ENCODE results near the gene CACHD1. TPM values are rescaled to one million over a fixed set of nuclear protein-coding genes. Genes with fewer than 3 reads are reported as not detected.
A peak's percentile ranks its signal among the peaks of the same experiment; 100 is the strongest.

CACHD1 gene
- total RNA-seq, 1 experiment from 2014 or later, result 16.6 TPM

DNA sequence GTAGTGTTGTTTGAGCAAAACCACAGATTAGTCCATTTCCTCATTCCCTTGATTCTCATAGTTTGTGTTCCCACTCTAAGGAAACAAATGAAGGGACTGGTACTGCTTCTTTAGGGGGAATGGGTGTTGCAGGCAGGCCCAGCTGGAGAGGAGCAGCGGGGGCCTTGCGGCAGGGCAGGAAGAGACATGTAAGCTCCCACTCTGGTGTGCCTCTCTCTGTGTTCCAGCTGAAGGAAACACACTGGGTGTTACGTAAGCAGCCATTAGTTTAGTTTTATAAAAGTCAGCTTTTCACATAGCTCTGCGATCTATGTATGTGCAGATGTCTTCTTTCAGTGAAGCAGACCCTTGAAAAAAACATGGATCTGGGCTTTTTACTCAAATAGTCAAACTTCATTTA lies 99.5 kb downstream of the CACHD1 start:
- H3K9me3 ChIP-seq, result no peaks in the 10 kb centered on the region
- Mint-ChIP-seq H3K27ac (ENCODE audit: unreplicated experiment) (no peak overlapping the region), H3K27me3 (ENCODE audit: insufficient read depth, unreplicated experiment) (no peaks in the 10 kb centered on the region), H3K4me1 (ENCODE audit: low read depth, unreplicated experiment) (peaks cover 26% of the 10 kb centered on the region), H3K4me3 (ENCODE audit: unreplicated experiment) (no peak overlapping the region), H3K9me3 (ENCODE audit: unreplicated experiment) (no peaks in the 10 kb centered on the region), H3K36me3 (ENCODE audit: insufficient read depth, unreplicated experiment) (peaks cover 8% of the 10 kb centered on the region)
- no peaks in the 10 kb centered on the region for H3K36me3 ChIP-seq (ENCODE audit: control insufficient read depth, insufficient read depth, low read length)
- POLR2A ChIA-PET, result no interaction called here
- H3K4me3 ChIP-seq (ENCODE audit: low read depth, low read length), result no peak overlapping the region
- BruUV-seq (replicated peaks), result no TSS peak
- H3K4me1 ChIP-seq, result peaks cover 16% of the 10 kb centered on the region
- intact Hi-C loops (cut with micrococcal nuclease; ENCODE audit: unreplicated experiment), result loop anchor here (10.0 kb wide), 1 partner anchor 85 kb away; no protein-coding TSS in a partner anchor
- DNase-seq, result no peak
- CTCF ChIA-PET, result no interaction called here
- no peaks in the 10 kb centered on the region for H3K27me3 ChIP-seq (replicated peaks; ENCODE audit: control insufficient read depth, insufficient read depth, low read length)
- TF ChIP-seq, protein P1, sequence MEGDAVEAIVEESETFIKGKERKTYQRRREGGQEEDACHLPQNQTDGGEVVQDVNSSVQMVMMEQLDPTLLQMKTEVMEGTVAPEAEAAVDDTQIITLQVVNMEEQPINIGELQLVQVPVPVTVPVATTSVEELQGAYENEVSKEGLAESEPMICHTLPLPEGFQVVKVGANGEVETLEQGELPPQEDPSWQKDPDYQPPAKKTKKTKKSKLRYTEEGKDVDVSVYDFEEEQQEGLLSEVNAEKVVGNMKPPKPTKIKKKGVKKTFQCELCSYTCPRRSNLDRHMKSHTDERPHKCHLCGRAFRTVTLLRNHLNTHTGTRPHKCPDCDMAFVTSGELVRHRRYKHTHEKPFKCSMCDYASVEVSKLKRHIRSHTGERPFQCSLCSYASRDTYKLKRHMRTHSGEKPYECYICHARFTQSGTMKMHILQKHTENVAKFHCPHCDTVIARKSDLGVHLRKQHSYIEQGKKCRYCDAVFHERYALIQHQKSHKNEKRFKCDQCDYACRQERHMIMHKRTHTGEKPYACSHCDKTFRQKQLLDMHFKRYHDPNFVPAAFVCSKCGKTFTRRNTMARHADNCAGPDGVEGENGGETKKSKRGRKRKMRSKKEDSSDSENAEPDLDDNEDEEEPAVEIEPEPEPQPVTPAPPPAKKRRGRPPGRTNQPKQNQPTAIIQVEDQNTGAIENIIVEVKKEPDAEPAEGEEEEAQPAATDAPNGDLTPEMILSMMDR (IDR thresholded peaks at IDR 0.05; ENCODE audit: insufficient read depth in 1 of 2, low read depth in 1 of 2, low read length in 1 of 2, severe bottlenecking in 1 of 2, unreplicated experiment in 1 of 2), result no peak

DNA sequence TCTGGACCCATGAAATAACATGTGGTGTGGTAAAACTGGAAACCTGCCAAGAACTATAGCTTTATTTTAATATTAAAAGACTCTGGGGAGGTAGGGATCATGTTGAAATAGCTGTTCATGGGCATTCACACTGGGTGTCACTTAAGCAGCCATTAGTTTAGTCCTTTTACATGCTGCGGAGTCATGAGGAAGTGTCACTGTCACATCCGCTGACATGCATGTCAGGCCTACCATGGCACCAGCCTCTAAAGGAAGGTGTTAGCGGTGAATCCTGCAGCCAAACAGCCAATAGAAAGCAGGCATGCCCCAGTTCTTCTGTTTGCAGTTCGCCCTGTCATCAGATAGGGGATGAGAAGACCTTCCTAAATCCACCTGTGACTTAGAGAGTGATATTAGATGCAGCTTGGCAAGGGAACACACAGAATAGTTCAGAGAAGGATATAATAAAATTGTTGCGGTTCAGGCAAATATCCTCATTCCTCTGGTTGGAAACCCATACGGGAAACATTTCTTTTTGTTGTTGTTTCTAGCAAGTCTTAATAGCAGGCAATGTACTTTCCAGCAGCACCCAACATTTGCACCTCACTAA lies 100.4 kb downstream of the CACHD1 start:
- Histone ChIP-seq H3K4me3 (ENCODE audit: low read depth, low read length) (no peak overlapping the region), H3K27me3 (replicated peaks; ENCODE audit: control insufficient read depth, insufficient read depth, low read length) (no peaks in the 10 kb centered on the region), H3K9me3 (no peaks in the 10 kb centered on the region), H3K36me3 (ENCODE audit: control insufficient read depth, insufficient read depth, low read length) (no peaks in the 10 kb centered on the region), H3K4me1 (peaks cover 6% of the 10 kb centered on the region)
- no TSS peak for BruUV-seq (replicated peaks)
- H3K4me3 Mint-ChIP-seq (ENCODE audit: unreplicated experiment), result no peak overlapping the region
- ChIA-PET CTCF (no interaction called here), POLR2A (no interaction called here)
- no peaks in the 10 kb centered on the region for H3K27me3 Mint-ChIP-seq (ENCODE audit: insufficient read depth, unreplicated experiment)
- peaks cover 18% of the 10 kb centered on the region for H3K4me1 Mint-ChIP-seq (ENCODE audit: low read depth, unreplicated experiment)
- TF ChIP-seq, protein P1 (IDR thresholded peaks at IDR 0.05; ENCODE audit: insufficient read depth in 1 of 2, low read depth in 1 of 2, low read length in 1 of 2, severe bottlenecking in 1 of 2, unreplicated experiment in 1 of 2), result no peak
- H3K27ac Mint-ChIP-seq (ENCODE audit: unreplicated experiment), result no peak overlapping the region
- H3K36me3 Mint-ChIP-seq (ENCODE audit: insufficient read depth, unreplicated experiment), result peaks cover 8% of the 10 kb centered on the region
- no peak for DNase-seq
- no peaks in the 10 kb centered on the region for H3K9me3 Mint-ChIP-seq (ENCODE audit: unreplicated experiment)
- intact Hi-C loops (cut with micrococcal nuclease; ENCODE audit: unreplicated experiment), result no loop called here

DNA sequence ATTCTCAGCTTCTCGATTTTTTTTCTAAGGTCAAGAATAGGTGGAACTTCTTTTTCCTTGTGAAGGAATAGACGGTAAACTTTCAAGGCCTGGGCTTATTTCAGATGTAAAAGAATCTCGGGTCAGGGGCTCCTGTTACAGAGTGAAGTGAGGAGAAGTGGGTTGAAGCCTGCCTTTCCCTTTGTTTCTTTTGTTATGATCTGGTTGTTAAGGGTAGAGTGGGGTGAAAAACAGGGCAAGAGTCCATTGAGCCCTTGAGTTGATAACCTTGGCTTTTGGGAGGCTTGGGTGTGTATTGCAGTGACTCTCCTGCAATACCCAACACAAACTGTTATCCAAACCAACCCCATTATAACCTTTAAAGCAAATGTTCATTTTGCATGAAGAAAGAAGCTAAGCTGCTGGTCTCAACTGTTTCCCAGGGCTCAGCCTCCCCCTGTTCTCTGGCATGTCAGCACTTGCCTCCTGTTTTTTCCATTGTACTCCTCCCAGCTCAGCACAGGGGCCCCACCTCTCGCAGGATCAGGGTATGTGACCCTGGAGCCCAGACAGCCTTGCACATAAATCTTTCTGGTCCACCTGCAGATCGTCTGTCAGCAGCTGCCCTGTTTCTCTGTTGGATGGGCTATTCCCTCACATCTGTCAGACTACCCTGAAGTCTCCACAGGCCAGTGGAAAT lies 102.4 kb downstream of the CACHD1 start:
- CTCF ChIA-PET, result no interaction called here

More for the DNA sequence above, 102.4 kb downstream of the CACHD1 start:
- no peaks in the 10 kb centered on the region for H3K27me3 Mint-ChIP-seq (ENCODE audit: insufficient read depth, unreplicated experiment)
- no peaks in the 10 kb centered on the region for H3K9me3 Mint-ChIP-seq (ENCODE audit: unreplicated experiment)
- POLR2A ChIA-PET, result no interaction called here
- Histone ChIP-seq H3K4me1 (no peaks in the 10 kb centered on the region), H3K9me3 (no peaks in the 10 kb centered on the region), H3K27me3 (replicated peaks; ENCODE audit: control insufficient read depth, insufficient read depth, low read length) (no peaks in the 10 kb centered on the region), H3K36me3 (ENCODE audit: control insufficient read depth, insufficient read depth, low read length) (no peaks in the 10 kb centered on the region), H3K4me3 (ENCODE audit: low read depth, low read length) (no peak overlapping the region)
- TF ChIP-seq, protein P1 (IDR thresholded peaks at IDR 0.05; ENCODE audit: insufficient read depth in 1 of 2, low read depth in 1 of 2, low read length in 1 of 2, severe bottlenecking in 1 of 2, unreplicated experiment in 1 of 2), result no peak
- no peak overlapping the region for H3K4me3 Mint-ChIP-seq (ENCODE audit: unreplicated experiment)
- H3K36me3 Mint-ChIP-seq (ENCODE audit: insufficient read depth, unreplicated experiment), result peaks cover 8% of the 10 kb centered on the region
- DNase-seq, result peak in 1 of 2 experiments; percentile 46
- H3K4me1 Mint-ChIP-seq (ENCODE audit: low read depth, unreplicated experiment), result peaks cover 18% of the 10 kb centered on the region
- no TSS peak for BruUV-seq (replicated peaks)
- intact Hi-C loops (cut with micrococcal nuclease; ENCODE audit: unreplicated experiment), result no loop called here
- peak overlapping the region; percentile 53 for H3K27ac Mint-ChIP-seq (ENCODE audit: unreplicated experiment)
